Measurements from ENCODE around the gene NRG2. TPM values are rescaled to one million over a fixed set of nuclear protein-coding genes. Genes with fewer than 3 reads are reported as not detected.

NRG2 gene
- total RNA-seq, 4 donors from 2014 or later = 0.66 to 4.9 (median 2.5) TPM

DNA sequence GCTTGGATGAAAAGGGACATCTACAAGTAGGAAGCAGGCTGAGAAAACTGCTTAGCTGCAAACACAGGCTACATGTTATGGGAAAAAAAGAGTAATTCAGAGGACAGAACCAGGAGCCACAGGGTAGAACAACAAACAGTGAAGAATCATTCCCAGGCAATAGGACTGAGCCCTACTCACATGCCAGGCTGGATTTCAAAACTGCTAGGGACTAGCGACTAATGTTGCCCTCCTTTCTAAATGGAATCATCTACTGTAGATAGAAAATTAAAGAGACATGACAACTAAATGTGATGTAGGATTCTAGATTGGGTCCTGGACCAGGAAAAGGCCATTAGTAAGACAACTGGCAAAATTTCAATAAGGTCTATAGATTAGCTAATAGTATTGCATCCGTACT lies 15.3 kb downstream of the NRG2 start:
- H3K27ac ChIP-seq = no peak overlapping the region
- peaks cover 0 to 3% (median 0%) of the 10 kb centered on the region in 4 donors for H3K27me3 ChIP-seq
- DNase-seq = no peak
- intact Hi-C loops (cut with DNase I) = no loop called here
- no peak for TF ChIP-seq POLR2A (IDR thresholded peaks at IDR 0.05)
- no peak for TF ChIP-seq CTCF (IDR thresholded peaks at IDR 0.05)
- no peaks in the 10 kb centered on the region for H3K9me3 ChIP-seq
- WGBS, 2 donors = 83 to 88% methylated on average over 2 of the region's 2 CpGs
- H3K4me3 ChIP-seq = no peak overlapping the region
- no peaks in the 10 kb centered on the region for H3K36me3 ChIP-seq
- no peaks in the 10 kb centered on the region for H3K4me1 ChIP-seq

DNA sequence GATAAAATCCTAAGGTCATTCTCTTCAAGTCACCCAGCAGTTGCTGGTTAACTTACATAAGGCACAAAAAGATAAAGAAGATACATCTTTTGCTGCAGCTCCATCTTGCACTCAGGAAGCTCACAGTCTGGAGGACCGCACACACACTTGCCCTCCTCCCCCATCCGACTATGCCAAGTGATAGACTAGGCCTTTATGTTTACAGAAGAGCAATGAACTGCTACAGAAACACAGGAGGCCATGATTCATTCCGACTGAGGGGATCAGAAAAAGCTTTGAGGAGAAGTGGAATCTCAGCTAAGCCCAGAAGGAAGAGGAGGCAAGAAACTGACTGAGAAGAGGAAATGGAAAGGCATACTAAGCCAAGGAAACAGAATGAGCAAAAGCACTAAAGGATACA lies 17.4 kb downstream of the NRG2 start:
- H3K27ac ChIP-seq = no peak overlapping the region
- DNase-seq = no peak
- TF ChIP-seq CTCF (IDR thresholded peaks at IDR 0.05) = no peak
- TF ChIP-seq POLR2A (IDR thresholded peaks at IDR 0.05) = no peak
- H3K9me3 ChIP-seq = no peaks in the 10 kb centered on the region
- 64 to 83% methylated on average over 3 of the region's 3 CpGs for WGBS, 2 donors
- H3K4me3 ChIP-seq = no peak overlapping the region
- no peaks in the 10 kb centered on the region for H3K27me3 ChIP-seq
- peaks cover 0 to 9% (median 0%) of the 10 kb centered on the region in 3 donors for H3K4me1 ChIP-seq
- intact Hi-C loops (cut with DNase I) = no loop called here
- H3K36me3 ChIP-seq = no peaks in the 10 kb centered on the region

DNA sequence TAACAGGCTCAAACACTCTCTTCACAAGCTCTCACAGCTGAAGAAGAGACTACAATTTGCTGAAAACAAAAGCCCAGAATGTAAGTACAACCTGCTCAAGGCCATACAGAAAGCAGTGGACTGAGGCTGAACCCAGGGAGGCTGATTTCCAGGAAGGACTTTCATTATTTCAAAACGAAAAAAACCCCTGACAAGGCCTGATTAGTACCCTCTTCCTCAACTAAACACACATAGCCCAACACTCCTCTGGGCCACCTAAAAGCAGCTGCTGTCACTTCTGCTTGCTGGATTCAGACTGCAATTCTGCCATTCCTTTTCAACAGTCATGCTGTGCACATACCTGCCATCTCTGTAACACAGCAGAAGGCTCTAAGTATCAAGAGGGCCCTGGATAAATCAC lies 18.2 kb downstream of the NRG2 start:
- no peak overlapping the region for H3K27ac ChIP-seq
- H3K27me3 ChIP-seq = no peaks in the 10 kb centered on the region
- H3K4me1 ChIP-seq = peaks cover 0 to 9% (median 0%) of the 10 kb centered on the region in 3 donors
- no peak overlapping the region for H3K4me3 ChIP-seq
- no peaks in the 10 kb centered on the region for H3K36me3 ChIP-seq
- WGBS, 2 donors = 20 to 31% methylated on average over 1 of the region's 1 CpG
- no peak for DNase-seq
- no peak for TF ChIP-seq CTCF (IDR thresholded peaks at IDR 0.05)
- no peak for TF ChIP-seq POLR2A (IDR thresholded peaks at IDR 0.05)
- intact Hi-C loops (cut with DNase I) = no loop called here
- H3K9me3 ChIP-seq = no peaks in the 10 kb centered on the region

DNA sequence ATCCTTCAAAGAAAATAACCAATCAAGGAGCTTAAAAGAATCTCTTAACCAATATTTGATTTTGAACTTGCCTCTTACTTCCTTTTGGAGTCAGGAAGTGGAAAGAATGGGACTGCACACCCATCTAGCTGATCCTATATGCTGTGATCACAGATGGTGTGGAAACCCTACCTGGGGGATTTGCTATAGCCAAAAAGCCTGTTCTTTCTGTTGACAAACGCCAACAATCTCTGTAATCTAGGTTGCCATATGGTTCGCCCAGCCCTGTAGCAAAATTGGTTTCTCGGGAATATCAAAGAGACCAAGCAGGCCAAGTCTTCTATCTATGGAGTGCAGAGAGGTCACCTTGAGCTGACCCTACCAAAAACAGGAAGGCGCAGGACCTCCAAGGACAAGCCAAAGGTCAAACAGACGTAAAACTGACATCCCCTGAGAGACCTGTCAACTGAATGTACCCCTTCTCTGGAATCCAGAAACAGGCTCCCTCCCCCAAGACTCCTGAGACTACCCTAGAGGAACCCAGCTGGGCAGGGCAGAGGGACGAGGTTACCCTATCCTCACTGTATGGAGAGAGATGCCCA lies 19.4 kb downstream of the NRG2 start:
- H3K27me3 ChIP-seq = no peaks in the 10 kb centered on the region
- 84 to 86% methylated on average over 5 to 6 of the region's 6 CpGs for WGBS, 2 donors
- TF ChIP-seq POLR2A (IDR thresholded peaks at IDR 0.05) (no peak), CTCF (IDR thresholded peaks at IDR 0.05) (no peak)
- DNase-seq = no peak
- H3K4me1 ChIP-seq = peaks cover 0 to 9% (median 0%) of the 10 kb centered on the region in 3 donors
- no peaks in the 10 kb centered on the region for H3K36me3 ChIP-seq
- no peak overlapping the region for H3K27ac ChIP-seq
- H3K9me3 ChIP-seq = no peaks in the 10 kb centered on the region
- H3K4me3 ChIP-seq = no peak overlapping the region
- intact Hi-C loops (cut with DNase I) = no loop called here

DNA sequence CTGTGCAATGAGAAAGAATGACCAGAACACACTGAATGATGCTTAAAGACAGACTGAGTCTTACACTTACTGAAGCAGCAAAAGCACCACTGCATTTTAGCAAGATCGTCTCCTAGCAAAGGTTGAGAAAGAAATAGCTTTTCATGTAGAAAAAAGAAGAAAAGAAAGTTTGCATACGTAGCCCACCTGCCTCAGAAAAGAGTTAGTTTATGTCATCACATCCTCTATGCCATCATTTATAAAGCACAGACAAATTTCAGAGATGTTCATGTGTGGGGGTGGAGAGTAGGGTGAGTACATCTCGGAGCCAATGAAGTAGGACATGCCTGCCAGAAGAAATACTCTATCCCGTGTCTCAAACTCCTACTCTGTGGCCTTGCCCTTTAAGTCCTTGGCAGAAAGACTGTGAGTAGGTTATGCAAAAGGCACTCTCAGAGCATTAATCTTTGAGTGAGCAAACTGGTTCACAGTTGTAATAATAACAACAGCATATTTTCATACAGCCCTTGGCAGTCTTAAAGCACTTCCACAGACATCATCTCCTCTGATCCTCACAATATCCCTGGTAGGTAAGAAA lies 22.4 kb downstream of the NRG2 start:
- intact Hi-C loops (cut with DNase I) = no loop called here
- no peaks in the 10 kb centered on the region for H3K36me3 ChIP-seq
- no peak overlapping the region for H3K4me3 ChIP-seq
- no peaks in the 10 kb centered on the region for H3K27me3 ChIP-seq
- H3K4me1 ChIP-seq = peaks cover 0 to 9% (median 0%) of the 10 kb centered on the region in 3 donors
- DNase-seq = no peak
- TF ChIP-seq POLR2A (IDR thresholded peaks at IDR 0.05) (no peak), CTCF (IDR thresholded peaks at IDR 0.05) (no peak)
- H3K9me3 ChIP-seq = no peaks in the 10 kb centered on the region
- 49 to 50% methylated on average over 4 of the region's 4 CpGs for WGBS, 2 donors
- H3K27ac ChIP-seq = peak overlapping the region in 2 of 4 donors; percentile 4 to 9

Data from esophagus squamous epithelium (tissue), 5 donors.